A549 (cell line): Measurements from ENCODE around the gene SPP1. TPM values are rescaled to one million over a fixed set of nuclear protein-coding genes. Genes with fewer than 3 reads are reported as not detected.
"Not testable (repeated sequence)": the region's sequence is repeated elsewhere in the genome, so short reads cannot be mapped to it uniquely, and the experiment has no call there.

Experiments
- ATAC-seq, 2 experiments: fragments of 200-7000 bp in 1 of 2; fragments of >200 bp in 1 of 2; cut with Nextera tagmentation in 1 of 2; cut with Tn5 transposase in 1 of 2; 3 replicates each; pipeline versions ENCODE4 v1.8.0 to v1.9.1; 2018 to 2020; ENCODE audit warnings: mild to moderate bottlenecking in 1 of 2, moderate library complexity in 1 of 2
- CTCF ChIA-PET: fragments of 300-600 bp; sonication (Branson Sonifier 250); formaldehyde crosslinking; extraction: SDS; loops from one replicate; lab custom pipeline; 2021; ENCODE audit warnings: antibody characterized with exemption, inconsistent platforms; lab: Yijun Ruan, JAX
- POLR2A ChIA-PET: fragments of 350-600 bp; formaldehyde crosslinking; extraction: SDS; loops from one replicate; lab custom pipeline; 2021; ENCODE audit warnings: antibody characterized with exemption, inconsistent platforms; lab: Yijun Ruan, JAX
- DNase-seq, 2 experiments: peaks; one replicate each; pipeline versions ENCODE4 v3.0.0 to v3.0.0-alpha.2; 2011 to 2016; ENCODE audit warnings: low read depth in 1 of 2, low spot score in 1 of 2
- FAIRE-seq: peaks from 2 replicates; lab custom pipeline; 2011; peaks lifted over from hg19 to GRCh38; lab: Jason Lieb, UNC
- H3K27ac ChIP-seq, 2 experiments: fragments of >200 bp; sonication (Bioruptor Twin); formaldehyde crosslinking; 3 replicates each; pipeline ENCODE4 v1.5.1; 2016 to 2017
- H3K4me1 ChIP-seq: fragments of >200 bp; sonication (Bioruptor Twin); formaldehyde crosslinking; 3 replicates; pipeline ENCODE4 v1.6.1; 2016
- H3K4me2 ChIP-seq: fragments of >200 bp; sonication (Bioruptor Twin); formaldehyde crosslinking; 3 replicates; pipeline ENCODE4 v1.6.1; 2016
- H3K4me3 ChIP-seq: fragments of >200 bp; sonication (Bioruptor Twin); formaldehyde crosslinking; 3 replicates; pipeline ENCODE4 v1.5.1; 2016
- H3K9me3 ChIP-seq: fragments of >200 bp; sonication (Bioruptor Twin); formaldehyde crosslinking; 3 replicates; pipeline ENCODE4 v1.6.1; 2016
- BHLHE40 ChIP-seq: IDR thresholded peaks from 2 replicates; pipeline ENCODE4 v1.6.1; 2012; ENCODE audit warnings: low read depth, low read length, inconsistent platforms
- CBX2 ChIP-seq: fragments of 200-600 bp; sonication (generic); IDR thresholded peaks from 2 replicates; pipeline ENCODE4 v1.6.1; 2016; ENCODE audit warnings: low read depth, mild to moderate bottlenecking, borderline replicate concordance
- CHD2 ChIP-seq: fragments of 150-350 bp; IDR thresholded peaks from 2 replicates; pipeline ENCODE4 v1.6.1; 2014; ENCODE audit warnings: low read length; ENCODE audit not compliant: partially characterized antibody
- EP300 ChIP-seq, 2 experiments: fragments of >200 bp; sonication (Bioruptor Twin); formaldehyde crosslinking; IDR thresholded peaks; 2 replicates in 1 of 2; 3 replicates in 1 of 2; pipeline ENCODE4 v1.6.1; 2016 to 2017
- ESRRA ChIP-seq: fragments of 150-350 bp; IDR thresholded peaks from 2 replicates; pipeline ENCODE4 v1.6.1; 2014; ENCODE audit warnings: mild to moderate bottlenecking, low read length, borderline replicate concordance
- FOXS1 ChIP-seq: fragments of 250-450 bp; sonication (Bioruptor Pico); IDR thresholded peaks from 2 replicates; pipeline ENCODE4 v1.5.0; 2020; ENCODE audit warnings: mild to moderate bottlenecking, moderate library complexity
- HDAC2 ChIP-seq: fragments of 200-600 bp; sonication (generic); IDR thresholded peaks from 2 replicates; pipeline ENCODE4 v1.6.1; 2016
- JUN ChIP-seq, 2 experiments: fragments of >200 bp; sonication (Bioruptor Twin); formaldehyde crosslinking; IDR thresholded peaks; 2 replicates in 1 of 2; 3 replicates in 1 of 2; pipeline ENCODE4 v1.6.1; 2016 to 2017
- MYC ChIP-seq: IDR thresholded peaks from 2 replicates; pipeline ENCODE4 v1.6.1; 2012; ENCODE audit warnings: mild to moderate bottlenecking, inconsistent platforms, low read length, improper control_type of control experiment, borderline replicate concordance
- NR3C1 ChIP-seq: fragments of >200 bp; sonication (Bioruptor Twin); formaldehyde crosslinking; IDR thresholded peaks from 3 replicates; pipeline ENCODE4 v1.6.1; 2017
- POLR2A ChIP-seq: IDR thresholded peaks from 2 replicates; pipeline ENCODE4 v1.6.1; 2012; ENCODE audit warnings: mild to moderate bottlenecking, low read length
- POLR2AphosphoS2 ChIP-seq: conservative IDR thresholded peaks from 2 replicates; pipeline ENCODE4 v1.6.1; 2012; ENCODE audit warnings: low read length, improper control_type of control experiment, inconsistent platforms
- RAD21 ChIP-seq, 2 experiments: fragments of >200 bp in 1 of 2; sonication (Bioruptor Twin) in 1 of 2; formaldehyde crosslinking in 1 of 2; IDR thresholded peaks in 1 of 2; conservative IDR thresholded peaks in 1 of 2; 2 replicates in 1 of 2; 3 replicates in 1 of 2; pipeline ENCODE4 v1.6.1; 2012 to 2018; ENCODE audit warnings: inconsistent platforms in 1 of 2
- RARB ChIP-seq: fragments of 250-450 bp; sonication (Bioruptor Pico); IDR thresholded peaks from 2 replicates; pipeline ENCODE4 v1.8.0; 2021; ENCODE audit warnings: mild to moderate bottlenecking, moderate library complexity
- RFX5 ChIP-seq: fragments of 450-650 bp; IDR thresholded peaks from 2 replicates; pipeline ENCODE4 v1.7.1; 2014; ENCODE audit warnings: antibody characterized with exemption, mild to moderate bottlenecking, moderate library complexity
- SMC3 ChIP-seq: fragments of >200 bp; sonication (Bioruptor Twin); formaldehyde crosslinking; IDR thresholded peaks from 3 replicates; pipeline ENCODE4 v1.6.1; 2018; ENCODE audit warnings: inconsistent platforms
- ZSCAN20 ChIP-seq: fragments of 250-450 bp; sonication (Bioruptor Pico); IDR thresholded peaks from 2 replicates; pipeline ENCODE4 v1.8.0; 2022; ENCODE audit warnings: mild to moderate bottlenecking, moderate library complexity
- WGBS: methylation state at CpG from one replicate; pipeline ENCODE4 v1.1.6; 2017; ENCODE audit errors: missing lambda C conversion rate; 5-methylcytosine and 5-hydroxymethylcytosine counted together
- polyA plus RNA-seq, 4 experiments: library from polyadenylated mRNA; depleted of rRNA in 3 of 4; stranded (reverse); fragments of >200 nt; fragmentation: RNase III in 1 of 4; extraction: RNeasy Plus Mini Kit Qiagen cat#74134 plus additional on column Dnase treatment in 1 of 4; gene quantifications; 2 replicates in 3 of 4; 3 replicates in 1 of 4; pipeline ENCODE4 v1.2.3, GENCODE V29; 2011 to 2017
- TF ChIP-seq, protein P1 (sequence below): fragments of 200-600 bp; sonication (generic); IDR thresholded peaks from 2 replicates; pipeline ENCODE4 v1.6.1; 2016; ENCODE audit warnings: antibody characterized with exemption, mild to moderate bottlenecking, moderate library complexity
- TF ChIP-seq, protein P2 (sequence below): fragments of 450-650 bp; IDR thresholded peaks from 2 replicates; pipeline ENCODE4 v1.6.1; 2014; ENCODE audit warnings: antibody characterized with exemption

The SPP1 gene
- polyA plus RNA-seq, 2 of the 4 experiments (the other 2 are of a cell fraction) = 226 to 415 TPM

DNA sequence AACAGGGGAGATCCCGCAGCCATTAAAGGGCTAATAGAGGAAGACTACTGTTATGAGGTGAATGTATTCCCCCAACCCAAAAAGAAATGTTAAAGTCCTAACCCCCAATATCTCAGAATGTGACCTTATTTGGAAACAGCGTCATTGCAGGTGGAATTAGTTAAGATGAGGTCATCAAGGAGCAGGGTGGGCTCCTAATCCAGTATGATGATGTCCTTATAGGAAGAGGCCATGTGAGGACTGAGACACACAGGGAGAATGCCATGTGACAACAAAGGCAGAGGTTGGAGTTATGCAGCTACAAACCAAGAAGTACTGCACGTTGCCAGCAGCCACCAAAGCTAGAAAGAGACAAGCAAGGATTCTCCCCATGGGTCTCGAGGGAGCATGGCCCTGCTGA is 14.3 kb downstream of the SPP1 start:
- no peak for TF ChIP-seq BHLHE40
- no peak for TF ChIP-seq MYC
- no peak for TF ChIP-seq SMC3
- TF ChIP-seq POLR2AphosphoS2 = no peak
- no peak for TF ChIP-seq HDAC2
- TF ChIP-seq ZSCAN20 (CRISPR knock-in tag) = no peak
- TF ChIP-seq ESRRA = no peak
- no peak for TF ChIP-seq JUN (IDR thresholded peaks at IDR 0.05)
- TF ChIP-seq FOXS1 (CRISPR knock-in tag) = no peak
- 58% methylated on average over 3 of the region's 4 CpGs for WGBS
- no peak for ATAC-seq

DNA sequence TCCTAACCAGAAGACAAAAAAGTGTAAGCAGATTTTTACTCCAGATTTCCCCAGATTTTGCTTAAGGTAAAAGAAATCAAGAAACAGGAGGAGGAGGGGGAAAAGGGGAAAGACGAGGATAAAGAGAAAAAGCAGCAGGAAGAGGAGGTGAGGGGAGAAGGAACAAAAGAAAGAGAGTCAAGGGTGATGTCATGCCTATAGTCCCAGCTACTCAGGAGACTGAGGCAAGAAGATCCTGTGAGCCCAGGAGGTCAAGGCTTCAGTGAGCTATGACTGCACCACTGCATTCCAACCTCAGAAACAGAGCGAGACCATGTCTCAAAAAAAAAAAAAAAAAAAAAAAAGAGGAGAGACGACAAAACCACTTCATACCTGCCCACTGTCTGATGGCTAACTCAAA is 19.9 kb downstream of the SPP1 start:
- POLR2A ChIA-PET = no interaction called here
- CTCF ChIA-PET = interaction anchor here (1.1 kb wide), 2 partner anchors 19 to 143 kb away, joined by 3 to 4 read pairs; no protein-coding TSS in a partner anchor
- ATAC-seq (no peak), DNase-seq (no peak), FAIRE-seq (no peak)
- H3K4me3 ChIP-seq = no peak overlapping the region
- TF ChIP-seq POLR2A (no peak), RAD21 (conservative IDR thresholded peaks at IDR 0.05 in 1 of 2, IDR thresholded peaks at IDR 0.05 in 1 of 2) (no peak), EP300 (IDR thresholded peaks at IDR 0.05) (no peak), RFX5 (no peak), CHD2 (no peak), FOXS1 (CRISPR knock-in tag) (no peak), NR3C1 (no peak), RARB (CRISPR knock-in tag) (no peak), HDAC2 (no peak), CBX2 (no peak)
- TF ChIP-seq, protein P1, sequence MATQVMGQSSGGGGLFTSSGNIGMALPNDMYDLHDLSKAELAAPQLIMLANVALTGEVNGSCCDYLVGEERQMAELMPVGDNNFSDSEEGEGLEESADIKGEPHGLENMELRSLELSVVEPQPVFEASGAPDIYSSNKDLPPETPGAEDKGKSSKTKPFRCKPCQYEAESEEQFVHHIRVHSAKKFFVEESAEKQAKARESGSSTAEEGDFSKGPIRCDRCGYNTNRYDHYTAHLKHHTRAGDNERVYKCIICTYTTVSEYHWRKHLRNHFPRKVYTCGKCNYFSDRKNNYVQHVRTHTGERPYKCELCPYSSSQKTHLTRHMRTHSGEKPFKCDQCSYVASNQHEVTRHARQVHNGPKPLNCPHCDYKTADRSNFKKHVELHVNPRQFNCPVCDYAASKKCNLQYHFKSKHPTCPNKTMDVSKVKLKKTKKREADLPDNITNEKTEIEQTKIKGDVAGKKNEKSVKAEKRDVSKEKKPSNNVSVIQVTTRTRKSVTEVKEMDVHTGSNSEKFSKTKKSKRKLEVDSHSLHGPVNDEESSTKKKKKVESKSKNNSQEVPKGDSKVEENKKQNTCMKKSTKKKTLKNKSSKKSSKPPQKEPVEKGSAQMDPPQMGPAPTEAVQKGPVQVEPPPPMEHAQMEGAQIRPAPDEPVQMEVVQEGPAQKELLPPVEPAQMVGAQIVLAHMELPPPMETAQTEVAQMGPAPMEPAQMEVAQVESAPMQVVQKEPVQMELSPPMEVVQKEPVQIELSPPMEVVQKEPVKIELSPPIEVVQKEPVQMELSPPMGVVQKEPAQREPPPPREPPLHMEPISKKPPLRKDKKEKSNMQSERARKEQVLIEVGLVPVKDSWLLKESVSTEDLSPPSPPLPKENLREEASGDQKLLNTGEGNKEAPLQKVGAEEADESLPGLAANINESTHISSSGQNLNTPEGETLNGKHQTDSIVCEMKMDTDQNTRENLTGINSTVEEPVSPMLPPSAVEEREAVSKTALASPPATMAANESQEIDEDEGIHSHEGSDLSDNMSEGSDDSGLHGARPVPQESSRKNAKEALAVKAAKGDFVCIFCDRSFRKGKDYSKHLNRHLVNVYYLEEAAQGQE = no peak
- TF ChIP-seq, protein P2, sequence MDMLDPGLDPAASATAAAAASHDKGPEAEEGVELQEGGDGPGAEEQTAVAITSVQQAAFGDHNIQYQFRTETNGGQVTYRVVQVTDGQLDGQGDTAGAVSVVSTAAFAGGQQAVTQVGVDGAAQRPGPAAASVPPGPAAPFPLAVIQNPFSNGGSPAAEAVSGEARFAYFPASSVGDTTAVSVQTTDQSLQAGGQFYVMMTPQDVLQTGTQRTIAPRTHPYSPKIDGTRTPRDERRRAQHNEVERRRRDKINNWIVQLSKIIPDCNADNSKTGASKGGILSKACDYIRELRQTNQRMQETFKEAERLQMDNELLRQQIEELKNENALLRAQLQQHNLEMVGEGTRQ = no peak
- 59% methylated on average over 3 of the region's 3 CpGs for WGBS
- no peaks in the 10 kb centered on the region for H3K9me3 ChIP-seq
- no peak overlapping the region for H3K27ac ChIP-seq
- H3K4me2 ChIP-seq = no peak overlapping the region
- no peaks in the 10 kb centered on the region for H3K4me1 ChIP-seq

More for the DNA sequence above, 14.3 kb downstream of the SPP1 start:
- Histone ChIP-seq H3K4me2 (no peak overlapping the region), H3K9me3 (no peaks in the 10 kb centered on the region), H3K4me3 (no peak overlapping the region), H3K4me1 (peaks cover 6% of the 10 kb centered on the region; the same call in 1 of the 3 replicates), H3K27ac (no peak overlapping the region)
- DNase-seq (no peak), FAIRE-seq (no peak)
- ChIA-PET POLR2A (no interaction called here), CTCF (interaction anchor here (0.7 to 1.3 kb wide), 3 partner anchors 137 to 141 kb away, joined by 3 to 4 read pairs (median 3); no protein-coding TSS in a partner anchor)

DNA sequence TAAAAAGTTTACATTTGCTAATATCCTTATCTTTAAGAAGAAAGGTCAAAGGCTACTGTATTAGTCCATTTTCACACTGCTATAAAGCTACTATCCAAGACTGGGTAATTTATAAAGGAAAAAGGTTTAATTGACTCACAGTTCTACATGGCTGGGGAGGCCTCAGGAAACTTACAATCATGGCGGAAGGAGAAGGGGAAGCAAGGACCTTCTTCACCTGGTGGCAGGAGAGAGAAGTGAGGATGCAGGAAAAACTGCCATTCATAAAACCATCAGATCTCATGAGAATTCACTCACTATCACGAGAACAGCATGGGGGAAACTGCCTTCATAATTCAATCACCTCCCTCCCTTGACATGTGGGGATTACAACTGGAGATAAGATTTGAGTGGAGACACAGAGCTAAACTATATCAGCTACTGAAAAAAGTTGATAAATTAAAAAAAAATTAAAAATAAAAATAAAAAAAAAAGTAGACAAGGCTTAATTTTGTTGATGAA is 23.7 kb downstream of the SPP1 start:
- H3K4me3 ChIP-seq, H3K4me1 ChIP-seq, POLR2A ChIA-PET, H3K27ac ChIP-seq, H3K4me2 ChIP-seq, FAIRE-seq, H3K9me3 ChIP-seq, ATAC-seq: not testable (repeated sequence)
- DNase-seq = peak in 1 of 2 experiments; percentile 28
- 91% methylated on average over 2 of the region's 2 CpGs for WGBS
- CTCF ChIA-PET = interaction anchor here (0.8 to 1.3 kb wide), 2 partner anchors 13 to 146 kb away, joined by 3 read pairs; no protein-coding TSS in a partner anchor
